ENCODE data around the gene GMEB2.

The GMEB2 gene

DNA sequence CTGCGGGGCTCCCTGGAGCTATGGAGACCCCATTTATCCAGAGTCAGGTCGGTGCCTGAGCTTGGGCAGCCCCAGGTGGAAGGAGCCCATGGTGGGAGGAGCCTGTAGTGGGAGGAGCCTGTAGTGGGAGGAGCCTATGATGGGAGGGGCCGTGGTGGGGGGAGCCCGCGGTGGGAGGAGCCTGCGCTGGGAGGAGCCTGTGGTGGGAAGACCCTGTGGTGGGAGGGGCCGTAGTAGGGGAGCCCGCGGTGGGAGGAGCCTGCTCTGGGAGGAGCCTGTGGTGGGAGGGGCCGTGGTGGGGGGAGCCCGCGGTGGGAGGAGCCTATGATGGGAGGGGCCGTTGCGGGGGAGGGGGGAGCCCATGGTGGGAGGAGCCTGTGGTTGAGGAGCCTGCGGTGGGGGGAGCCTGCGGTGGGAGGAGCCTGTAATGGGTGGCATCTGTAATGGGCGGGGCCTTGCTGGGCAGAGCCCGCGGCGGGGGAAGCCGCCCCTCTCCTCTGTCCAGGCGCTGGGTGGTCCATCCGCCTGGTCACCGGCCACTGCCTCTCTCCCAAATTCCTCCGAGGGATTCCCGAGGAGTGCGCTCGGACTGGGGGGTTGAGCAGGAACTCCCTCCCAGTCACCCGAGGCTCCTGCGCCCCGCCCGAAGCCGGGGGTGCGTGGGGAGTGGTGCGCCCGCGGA lies 73.5 kb downstream of the GMEB2 start:
- no peak overlapping the region for H3K27ac ChIP-seq
- in situ Hi-C loops (cut with HindIII; ENCODE audit: low pct_ligation_motif_present, low sequenced_read_pairs): no loop called here
- peak; percentile 64 for DNase-seq
- H3K4me3 ChIP-seq (ENCODE audit: low read depth, low read length): peak overlapping the region; percentile 49
- TF ChIP-seq, protein P1, sequence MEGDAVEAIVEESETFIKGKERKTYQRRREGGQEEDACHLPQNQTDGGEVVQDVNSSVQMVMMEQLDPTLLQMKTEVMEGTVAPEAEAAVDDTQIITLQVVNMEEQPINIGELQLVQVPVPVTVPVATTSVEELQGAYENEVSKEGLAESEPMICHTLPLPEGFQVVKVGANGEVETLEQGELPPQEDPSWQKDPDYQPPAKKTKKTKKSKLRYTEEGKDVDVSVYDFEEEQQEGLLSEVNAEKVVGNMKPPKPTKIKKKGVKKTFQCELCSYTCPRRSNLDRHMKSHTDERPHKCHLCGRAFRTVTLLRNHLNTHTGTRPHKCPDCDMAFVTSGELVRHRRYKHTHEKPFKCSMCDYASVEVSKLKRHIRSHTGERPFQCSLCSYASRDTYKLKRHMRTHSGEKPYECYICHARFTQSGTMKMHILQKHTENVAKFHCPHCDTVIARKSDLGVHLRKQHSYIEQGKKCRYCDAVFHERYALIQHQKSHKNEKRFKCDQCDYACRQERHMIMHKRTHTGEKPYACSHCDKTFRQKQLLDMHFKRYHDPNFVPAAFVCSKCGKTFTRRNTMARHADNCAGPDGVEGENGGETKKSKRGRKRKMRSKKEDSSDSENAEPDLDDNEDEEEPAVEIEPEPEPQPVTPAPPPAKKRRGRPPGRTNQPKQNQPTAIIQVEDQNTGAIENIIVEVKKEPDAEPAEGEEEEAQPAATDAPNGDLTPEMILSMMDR (IDR thresholded peaks at IDR 0.05; ENCODE audit: low read depth, low read length, missing control alignments): no peak
- H3K36me3 ChIP-seq (replicated peaks): no peaks in the 10 kb centered on the region
- peaks cover 6% of the 10 kb centered on the region for H3K27me3 ChIP-seq (replicated peaks)

- H3K27ac ChIP-seq: no peak overlapping the region
- H3K27me3 ChIP-seq (replicated peaks): peaks cover 11% of the 10 kb centered on the region
- no peaks in the 10 kb centered on the region for H3K36me3 ChIP-seq (replicated peaks)
- no peak for DNase-seq
- TF ChIP-seq, protein P1 (IDR thresholded peaks at IDR 0.05; ENCODE audit: low read depth, low read length, missing control alignments): no peak
- in situ Hi-C loops (cut with HindIII; ENCODE audit: low pct_ligation_motif_present, low sequenced_read_pairs): no loop called here
- no peak overlapping the region for H3K4me3 ChIP-seq (ENCODE audit: low read depth, low read length)
These were observed 74.2 kb downstream of the GMEB2 start for GRCh38 chr20:63552481-63553249.

- Histone ChIP-seq H3K36me3 (replicated peaks) (no peaks in the 10 kb centered on the region), H3K27me3 (replicated peaks) (peaks cover 18% of the 10 kb centered on the region), H3K4me3 (ENCODE audit: low read depth, low read length) (no peak overlapping the region), H3K27ac (no peak overlapping the region)
- no peak for DNase-seq
- in situ Hi-C loops (cut with HindIII; ENCODE audit: low pct_ligation_motif_present, low sequenced_read_pairs): no loop called here
- TF ChIP-seq, protein P1 (IDR thresholded peaks at IDR 0.05; ENCODE audit: low read depth, low read length, missing control alignments): no peak
These were observed 75.8 kb downstream of the GMEB2 start for GRCh38 chr20:63551068-63551467.

DNA sequence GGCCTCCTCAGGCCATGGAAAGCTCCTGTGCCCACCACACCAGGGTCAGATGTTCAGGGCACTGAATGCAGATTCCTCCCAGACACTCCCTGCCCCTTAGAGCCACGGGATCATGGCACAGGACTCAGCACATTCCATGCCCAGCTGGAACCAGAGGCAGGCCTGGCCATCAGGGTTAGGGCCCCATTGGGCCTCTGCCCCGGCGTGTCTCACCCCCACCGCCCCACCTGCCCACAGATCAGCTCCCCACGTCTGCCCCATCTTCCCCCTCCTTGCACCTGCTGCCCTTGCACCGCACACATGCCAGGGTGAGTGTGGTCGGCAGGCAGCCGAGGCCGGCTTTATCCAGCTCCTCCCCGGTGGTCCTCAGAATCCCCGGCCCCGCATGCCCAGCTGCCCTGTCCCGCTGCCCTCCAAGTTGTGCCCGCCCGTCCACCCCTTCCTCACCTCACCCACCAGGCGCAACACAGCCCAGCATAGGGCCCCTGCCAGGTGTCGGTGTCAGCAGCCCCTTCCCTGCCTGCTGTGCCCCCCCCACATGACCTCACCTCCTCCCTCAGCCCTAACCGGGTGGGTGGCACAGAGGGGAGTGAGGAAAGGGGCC lies 77.1 kb downstream of the GMEB2 start:
- in situ Hi-C loops (cut with HindIII; ENCODE audit: low pct_ligation_motif_present, low sequenced_read_pairs): no loop called here
- Histone ChIP-seq H3K36me3 (replicated peaks) (no peaks in the 10 kb centered on the region), H3K27me3 (replicated peaks) (peaks cover 18% of the 10 kb centered on the region), H3K4me3 (ENCODE audit: low read depth, low read length) (no peak overlapping the region), H3K27ac (no peak overlapping the region)
- DNase-seq: no peak
- TF ChIP-seq, protein P1 (IDR thresholded peaks at IDR 0.05; ENCODE audit: low read depth, low read length, missing control alignments): no peak

DNA sequence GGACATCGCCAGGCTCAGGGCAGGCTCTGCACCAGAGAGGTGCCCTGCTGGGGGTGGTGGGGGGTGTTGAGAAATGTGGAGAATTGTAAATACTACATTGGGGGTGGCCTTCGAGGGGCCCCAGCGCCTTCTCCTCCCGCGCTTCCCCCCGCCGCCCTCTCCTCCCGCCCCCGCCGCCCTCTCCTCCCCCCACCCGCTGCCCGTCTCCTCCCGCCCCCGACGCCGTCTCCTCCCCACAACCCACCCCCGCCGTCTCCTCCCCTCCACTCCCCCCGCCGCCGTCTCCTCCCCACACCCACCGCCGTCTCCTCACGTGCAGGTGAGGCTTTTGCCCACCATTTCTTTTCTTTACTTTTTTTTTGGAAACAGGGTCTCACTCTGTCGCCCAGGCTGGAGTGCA lies 77.9 kb downstream of the GMEB2 start:
- no peak for DNase-seq
- TF ChIP-seq, protein P1 (IDR thresholded peaks at IDR 0.05; ENCODE audit: low read depth, low read length, missing control alignments): no peak
- Histone ChIP-seq H3K4me3 (ENCODE audit: low read depth, low read length) (no peak overlapping the region), H3K27me3 (replicated peaks) (peaks cover 18% of the 10 kb centered on the region), H3K27ac (no peak overlapping the region), H3K36me3 (replicated peaks) (no peaks in the 10 kb centered on the region)
- in situ Hi-C loops (cut with HindIII; ENCODE audit: low pct_ligation_motif_present, low sequenced_read_pairs): no loop called here
